OCI-LY7 (cell line): ENCODE data around the gene AP4S1. TPM values are rescaled to one million over a fixed set of nuclear protein-coding genes. Genes with fewer than 3 reads are reported as not detected.

Experiments
- BruUV-seq: library from RNA; stranded (reverse); fragments of 400-500 nt; replicated peaks from 2 replicates; lab custom pipeline; 2021; lab: Mats Ljungman, UMichigan
- CTCF ChIA-PET: fragments of 300-600 bp; sonication (Branson Sonifier 250); formaldehyde crosslinking; loops from one replicate; lab custom pipeline; 2022; ENCODE audit warnings: antibody characterized with exemption; ENCODE audit not compliant: unreplicated experiment; lab: Charles Lee
- POLR2A ChIA-PET: fragments of 300-600 bp; sonication (Branson Sonifier 250); formaldehyde crosslinking; loops from one replicate; lab custom pipeline; 2022; ENCODE audit warnings: antibody characterized with exemption; lab: Charles Lee
- DNase-seq: peaks from one replicate; pipeline ENCODE4 v3.0.0-alpha.2; 2015; ENCODE audit warnings: low spot score
- H2AFZ ChIP-seq: fragments of 200-600 bp; sonication (generic), shearing (Covaris generic); 2 replicates; pipeline ENCODE4 v1.6.1; 2014; ENCODE audit warnings: mild to moderate bottlenecking, antibody characterized with exemption, low read length, moderate library complexity
- H3K27ac ChIP-seq: fragments of 200-600 bp; sonication (generic); 2 replicates; pipeline ENCODE4 v1.5.1; 2014; ENCODE audit warnings: mixed run types, low read depth, mild to moderate bottlenecking, moderate library complexity, low read length, inconsistent platforms; ENCODE audit not compliant: poor library complexity, severe bottlenecking
- H3K36me3 ChIP-seq: fragments of 200-600 bp; sonication (generic); 2 replicates; pipeline ENCODE4 v1.6.1; 2014; ENCODE audit warnings: mild to moderate bottlenecking, antibody characterized with exemption, low read length, moderate library complexity, mixed read lengths; ENCODE audit not compliant: insufficient read depth
- H3K4me1 ChIP-seq: fragments of 200-600 bp; sonication (generic); 2 replicates; pipeline ENCODE4 v1.5.1; 2014; ENCODE audit warnings: mild to moderate bottlenecking, low read length; ENCODE audit not compliant: insufficient read depth, poor library complexity, severe bottlenecking
- H3K4me2 ChIP-seq: fragments of 200-600 bp; sonication (generic); 2 replicates; pipeline ENCODE4 v1.6.1; 2014; ENCODE audit warnings: mild to moderate bottlenecking, low read length
- H3K4me3 ChIP-seq: fragments of 200-600 bp; sonication (generic); 2 replicates; pipeline ENCODE4 v1.5.1; 2014; ENCODE audit warnings: mild to moderate bottlenecking, low read depth, low read length; ENCODE audit not compliant: poor library complexity, severe bottlenecking
- H3K79me2 ChIP-seq: fragments of 200-600 bp; sonication (generic); 2 replicates; pipeline ENCODE4 v1.6.1; 2016; ENCODE audit warnings: low read depth, mild to moderate bottlenecking, low read length, moderate library complexity, mixed read lengths; ENCODE audit not compliant: insufficient read depth
- H3K9me2 ChIP-seq: fragments of 200-600 bp; sonication (generic); 2 replicates; pipeline ENCODE4 v1.6.1; 2016; ENCODE audit warnings: mild to moderate bottlenecking, low read length, mixed read lengths; ENCODE audit not compliant: insufficient read depth
- H3K9me3 ChIP-seq: fragments of 200-600 bp; sonication (generic); 2 replicates; pipeline ENCODE4 v1.6.1; 2014; ENCODE audit warnings: mild to moderate bottlenecking, mixed run types, low read length, mixed read lengths
- H4K20me1 ChIP-seq: fragments of 200-600 bp; sonication (generic); 2 replicates; pipeline ENCODE4 v1.6.1; 2014; ENCODE audit warnings: mild to moderate bottlenecking, antibody characterized with exemption, low read length, moderate library complexity, mixed read lengths; ENCODE audit not compliant: insufficient read depth
- CTCF ChIP-seq: fragments of 200-600 bp; sonication (generic); conservative IDR thresholded peaks from 2 replicates; pipeline ENCODE4 v1.5.1; 2014; ENCODE audit warnings: mild to moderate bottlenecking, antibody characterized with exemption, low read length, moderate library complexity, mixed read lengths
- EZH2phosphoT487 ChIP-seq: fragments of 200-600 bp; sonication (generic); IDR thresholded peaks from 2 replicates; pipeline ENCODE4 v1.6.1; 2018; ENCODE audit warnings: low read depth, borderline replicate concordance, mild to moderate bottlenecking, mixed run types, antibody characterized with exemption, low read length, moderate library complexity, mixed read lengths
- intact Hi-C: fragments of 100-400 bp; cut with micrococcal nuclease; formaldehyde crosslinking; loops from one replicate; pipeline ENCODE4 v1.10.0; 2022; ENCODE audit not compliant: unreplicated experiment
- total RNA-seq, 2 experiments: library from RNA; depleted of rRNA in 1 of 2; stranded (reverse); fragments of >200 nt in 1 of 2; shearing (Covaris generic) in 1 of 2; gene quantifications; 2 replicates each; pipeline ENCODE4 v1.2.3, GENCODE V29; 2014 to 2022

AP4S1 gene
- total RNA-seq, 2 experiments from 2014 or later = 7.6 to 10.4 TPM

- no TSS peak for BruUV-seq
- POLR2A ChIA-PET = interaction anchor here (0.6 to 1.2 kb wide), 3 partner anchors 20 to 70 kb away, joined by 3 to 4 read pairs (median 3); no protein-coding TSS in a partner anchor
Observed at GRCh38 chr14:30993071-30993470, 32.4 kb upstream of the AP4S1 start.

DNA sequence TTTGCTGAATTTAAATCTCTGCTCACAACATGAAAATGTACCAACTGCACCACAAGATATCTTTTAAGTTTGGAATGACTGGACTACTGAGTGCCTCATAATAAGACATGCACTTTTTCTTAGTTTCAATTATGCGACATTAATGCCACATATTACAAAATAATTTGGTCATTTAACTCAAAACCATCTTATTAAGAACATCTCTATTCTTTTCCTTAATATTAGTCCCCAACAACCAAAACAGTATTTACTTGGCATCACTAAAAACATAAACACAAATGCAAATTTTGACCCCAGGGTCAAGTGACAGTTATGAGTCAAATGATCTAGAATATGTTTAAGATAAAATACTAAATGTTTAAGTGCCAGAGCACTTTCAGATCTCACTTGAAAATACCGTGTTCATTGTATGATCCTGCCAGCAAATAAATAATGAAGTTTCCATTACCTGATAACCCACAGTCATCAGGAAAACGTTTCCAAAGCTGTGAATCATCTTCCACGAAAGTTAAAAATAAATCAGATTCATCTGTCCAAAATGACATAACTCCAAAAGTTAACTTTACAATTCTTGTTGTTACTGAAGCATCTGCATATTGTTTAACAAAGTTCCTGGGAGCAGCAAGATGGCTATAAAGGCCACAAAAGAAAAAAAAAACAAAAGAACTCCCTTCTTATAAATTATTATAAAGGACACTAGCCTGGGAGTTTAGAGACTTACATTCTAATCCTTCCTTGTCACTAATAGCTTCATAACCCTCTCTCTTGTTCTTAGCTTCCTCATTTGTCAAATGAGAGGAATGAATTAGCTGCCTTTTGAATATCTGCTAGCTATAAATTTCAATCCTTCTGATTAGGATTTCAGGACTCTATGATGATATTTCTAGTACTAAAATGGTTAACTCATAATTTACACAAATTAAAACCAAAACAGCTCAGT lies 30.5 kb upstream of the AP4S1 start:
- no peak for TF ChIP-seq CTCF
- no peak for TF ChIP-seq EZH2phosphoT487
- no peak overlapping the region for H2AFZ ChIP-seq
- no peak overlapping the region for H3K27ac ChIP-seq
- H3K4me2 ChIP-seq = no peak overlapping the region
- intact Hi-C loops = no loop called here
- H4K20me1 ChIP-seq = peaks cover 12% of the 10 kb centered on the region; the same call in 1 of the 2 replicates
- H3K36me3 ChIP-seq = peaks cover 21% of the 10 kb centered on the region
- H3K9me2 ChIP-seq = no peaks in the 10 kb centered on the region
- DNase-seq = no peak
- CTCF ChIA-PET = interaction anchor here (1.0 kb wide), 1 partner anchor 13 kb away, joined by 3 read pairs; no protein-coding TSS in a partner anchor
- POLR2A ChIA-PET = interaction anchor here (0.5 to 1.8 kb wide), 9 partner anchors 10 to 349 kb away, joined by 3 to 12 read pairs (median 3); no protein-coding TSS in a partner anchor
- no TSS peak for BruUV-seq
- H3K9me3 ChIP-seq = no peaks in the 10 kb centered on the region
- H3K4me1 ChIP-seq = peaks cover 26% of the 10 kb centered on the region
- H3K79me2 ChIP-seq = peaks cover 98% of the 10 kb centered on the region
- H3K4me3 ChIP-seq = no peak overlapping the region

More at GRCh38 chr14:30993071-30993470, 32.4 kb upstream of the AP4S1 start:
- Histone ChIP-seq H3K9me3 (no peaks in the 10 kb centered on the region), H3K4me2 (no peak overlapping the region), H3K79me2 (peaks cover 98% of the 10 kb centered on the region), H4K20me1 (peaks cover 12% of the 10 kb centered on the region; the same call in 1 of the 2 replicates), H2AFZ (no peak overlapping the region), H3K4me3 (no peak overlapping the region), H3K9me2 (no peaks in the 10 kb centered on the region), H3K4me1 (peaks cover 26% of the 10 kb centered on the region), H3K36me3 (peaks cover 16% of the 10 kb centered on the region), H3K27ac (no peak overlapping the region)
- intact Hi-C loops = no loop called here
- TF ChIP-seq CTCF (no peak), EZH2phosphoT487 (no peak)
- CTCF ChIA-PET = no interaction called here
- DNase-seq = no peak
